GM18858 (cell line): ENCODE measurements around the gene PCAT6.
"Not testable (repeated sequence)": the region's sequence is repeated elsewhere in the genome, so short reads cannot be mapped to it uniquely, and the experiment has no call there.

Experiments used
- ATAC-seq: cut with Tn5 transposase; IDR thresholded peaks from one replicate; pipeline ENCODE4 v1.9.1; 2021; ENCODE audit not compliant: unreplicated experiment

Gene PCAT6

DNA sequence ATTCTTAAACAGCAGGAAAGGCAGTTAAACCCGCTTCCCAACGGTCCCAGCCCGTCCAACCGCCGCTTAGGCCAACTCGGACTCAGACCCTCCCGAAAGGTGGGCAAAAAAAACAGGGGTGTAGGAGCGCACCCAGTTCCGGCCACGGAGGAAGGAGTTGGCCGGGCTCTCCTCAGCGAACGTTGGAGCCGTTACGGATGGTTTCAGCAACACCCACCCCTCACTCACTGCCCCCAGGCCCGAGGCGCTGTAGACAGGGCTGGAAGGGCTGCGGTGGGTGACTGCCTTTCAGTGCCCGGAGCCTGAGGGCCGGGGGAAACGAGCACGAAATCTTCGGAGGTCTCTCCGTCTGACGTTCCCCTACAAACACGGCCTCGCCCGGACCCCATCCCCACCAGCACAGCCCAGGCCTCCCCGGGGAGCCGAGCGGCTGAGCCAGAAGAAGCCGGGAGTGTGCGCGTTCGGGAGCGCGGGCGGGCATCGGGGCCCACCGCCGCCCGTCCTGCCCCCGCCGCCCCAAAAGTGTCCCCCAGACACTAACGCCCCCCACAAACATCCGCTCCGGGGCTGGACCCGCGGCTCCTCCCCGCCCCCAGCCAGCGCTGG is 3.8 kb upstream of the PCAT6 start:
- ATAC-seq, result no peak

DNA sequence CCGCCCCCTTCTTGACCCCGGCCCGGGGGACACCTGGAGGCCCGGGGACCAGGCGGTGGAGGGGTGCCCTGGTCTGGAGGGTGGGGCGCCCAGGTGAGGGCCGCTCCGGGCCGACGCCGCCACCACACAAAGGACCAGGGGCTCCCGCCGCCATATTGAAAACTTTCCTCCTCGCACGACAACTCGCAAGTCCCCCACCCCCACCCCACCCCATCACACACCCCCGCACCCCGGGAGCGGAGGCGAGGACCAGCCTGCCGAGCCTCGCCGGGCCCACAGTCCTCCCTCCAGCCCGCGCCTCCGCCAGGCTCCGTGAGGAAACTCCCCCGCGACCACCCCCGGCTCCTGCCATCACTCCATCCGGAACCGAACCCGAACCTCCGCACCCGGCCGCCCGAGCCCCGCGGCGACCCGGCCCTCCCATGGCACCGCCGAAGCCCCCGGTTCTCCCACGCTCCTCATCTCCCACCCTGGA is 3.3 kb upstream of the PCAT6 start:
- no peak for ATAC-seq

DNA sequence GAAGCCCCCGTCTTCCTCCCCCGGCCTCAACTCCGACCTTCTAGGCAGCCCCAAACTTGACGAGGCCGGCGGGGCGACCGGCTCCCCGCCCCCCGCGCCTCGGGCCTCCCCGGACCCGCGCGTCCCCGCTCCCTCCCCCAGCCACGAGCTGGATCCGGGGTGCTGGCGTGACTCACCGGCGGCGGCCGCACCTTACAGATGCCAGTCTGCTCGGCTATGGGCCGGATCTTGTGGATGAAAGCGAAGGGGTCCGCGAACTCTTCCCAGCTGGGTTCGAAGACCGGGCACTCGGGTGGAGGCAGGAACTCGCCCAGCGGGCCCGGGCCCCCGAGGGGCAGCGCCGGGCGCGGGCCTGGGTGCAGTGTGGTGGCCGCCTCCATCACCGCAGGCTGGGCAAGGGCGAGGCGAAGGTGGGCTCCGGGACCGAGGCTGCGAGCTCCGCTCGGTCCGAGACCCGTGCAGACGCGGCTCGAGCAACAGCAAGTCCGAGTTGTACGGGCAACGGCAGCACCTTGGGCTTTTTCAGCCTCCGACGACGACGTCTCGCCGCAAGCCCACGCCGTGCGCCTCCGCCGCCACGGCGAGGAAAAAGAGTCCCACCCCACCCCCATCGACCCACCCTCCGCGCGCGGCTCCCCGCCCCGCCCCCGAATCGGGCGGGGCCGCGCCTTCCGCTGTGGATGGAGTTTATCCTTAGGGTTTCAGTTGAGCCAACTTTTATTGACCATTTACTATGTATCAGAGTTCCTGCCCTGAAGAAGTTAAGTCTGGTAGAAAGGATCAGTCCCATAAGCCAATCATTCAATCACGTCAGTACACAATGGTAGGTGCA is 2.6 kb upstream of the PCAT6 start, which contains the start of gene KDM5B:
Gene KDM5B, minus strand, starts transcription at position 496 of the 832 bp plus-strand sequence. Its CDS starts 116 bp downstream, at position 380.
- ATAC-seq, result no peak

DNA sequence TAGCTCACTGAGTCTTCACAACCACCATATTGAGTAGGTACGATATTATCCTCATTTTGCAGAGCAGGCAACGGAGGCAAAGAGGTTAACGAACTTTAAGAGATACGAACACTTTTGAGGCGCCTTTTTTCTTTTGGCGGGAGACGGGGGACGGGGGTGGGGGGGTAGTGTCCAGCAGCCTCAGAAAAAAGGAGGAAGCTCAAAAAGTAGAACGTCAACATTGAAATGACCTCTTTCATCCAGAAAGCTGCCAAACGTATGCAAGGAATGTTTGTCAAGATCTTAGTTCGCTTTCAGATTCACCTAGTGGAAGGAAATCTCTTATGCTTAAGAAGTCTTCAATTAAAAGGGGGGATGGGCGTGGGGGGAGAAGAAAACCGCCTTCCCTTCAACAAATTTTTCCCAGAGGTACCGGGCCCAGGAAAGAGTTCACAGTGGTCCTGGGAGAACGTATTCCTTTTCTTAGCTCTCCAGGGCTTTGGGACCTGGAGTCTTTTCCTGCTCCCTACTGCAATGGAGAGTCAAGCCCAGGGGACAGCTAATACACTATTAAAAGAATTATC is 1.1 kb upstream of the PCAT6 start:
- ATAC-seq, result no peak

DNA sequence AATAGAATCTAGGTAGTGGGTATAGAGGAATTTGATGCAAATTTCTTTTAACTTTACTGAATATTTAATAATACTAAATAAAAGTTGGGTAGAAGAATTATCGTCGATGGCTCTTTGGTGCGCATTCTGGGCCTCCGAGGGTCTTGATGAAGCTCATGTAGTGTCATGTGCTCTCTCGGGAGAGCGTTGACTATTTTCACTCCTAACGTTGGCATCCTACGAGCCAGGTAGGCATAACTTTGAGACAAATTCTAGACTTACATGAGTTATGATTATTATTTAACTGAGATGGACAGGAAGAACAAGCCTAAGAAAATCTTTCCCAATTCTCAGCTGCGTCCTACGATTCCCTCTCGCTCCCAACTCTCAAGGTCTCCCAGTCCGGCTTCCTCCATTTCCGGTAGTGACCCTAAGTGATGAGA is 550 bp upstream of the PCAT6 start:
- no peak for ATAC-seq

DNA sequence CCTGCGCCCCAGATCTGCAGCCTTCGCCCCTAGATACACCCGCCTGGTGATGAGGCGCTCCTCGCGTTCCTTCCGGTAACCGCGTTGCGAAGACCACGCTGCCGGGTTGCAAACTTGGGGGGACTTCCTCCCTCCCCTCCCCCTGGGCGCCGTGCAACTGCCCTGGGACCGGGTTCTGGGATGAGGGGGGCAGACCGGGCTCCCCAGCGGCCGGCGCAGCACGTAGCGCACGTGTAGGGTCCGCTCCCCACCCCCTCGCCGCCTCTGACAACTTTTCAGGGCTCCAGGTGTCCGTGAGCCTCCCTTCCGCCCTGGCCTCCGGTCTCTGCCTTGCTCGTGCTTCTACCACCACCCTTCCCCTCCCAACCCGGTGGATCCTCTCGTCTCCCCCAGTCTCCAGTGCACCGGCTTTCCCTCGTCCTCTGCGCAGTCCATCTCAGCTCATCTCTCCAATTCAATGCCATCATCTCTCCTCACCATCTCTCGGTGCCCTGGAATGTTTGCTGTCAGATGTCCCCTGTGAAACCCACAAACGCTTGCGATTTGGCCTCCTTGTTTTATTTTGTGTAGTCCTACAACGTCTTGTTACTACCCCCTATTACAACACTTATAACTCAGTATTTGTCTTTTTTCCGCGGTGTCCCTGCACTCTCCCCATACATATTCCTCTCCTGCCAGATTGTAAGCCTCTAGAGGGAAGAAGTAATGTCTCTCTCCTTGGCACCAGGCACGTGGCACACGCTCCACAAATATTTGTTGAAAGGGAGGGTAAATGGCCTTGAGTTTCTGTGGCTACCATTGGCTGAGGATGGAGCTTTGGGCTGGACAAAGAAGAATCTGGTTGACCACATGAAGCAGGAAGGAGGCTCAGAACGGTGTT is 782 bp downstream of the PCAT6 start:
- ATAC-seq, result no peak

DNA sequence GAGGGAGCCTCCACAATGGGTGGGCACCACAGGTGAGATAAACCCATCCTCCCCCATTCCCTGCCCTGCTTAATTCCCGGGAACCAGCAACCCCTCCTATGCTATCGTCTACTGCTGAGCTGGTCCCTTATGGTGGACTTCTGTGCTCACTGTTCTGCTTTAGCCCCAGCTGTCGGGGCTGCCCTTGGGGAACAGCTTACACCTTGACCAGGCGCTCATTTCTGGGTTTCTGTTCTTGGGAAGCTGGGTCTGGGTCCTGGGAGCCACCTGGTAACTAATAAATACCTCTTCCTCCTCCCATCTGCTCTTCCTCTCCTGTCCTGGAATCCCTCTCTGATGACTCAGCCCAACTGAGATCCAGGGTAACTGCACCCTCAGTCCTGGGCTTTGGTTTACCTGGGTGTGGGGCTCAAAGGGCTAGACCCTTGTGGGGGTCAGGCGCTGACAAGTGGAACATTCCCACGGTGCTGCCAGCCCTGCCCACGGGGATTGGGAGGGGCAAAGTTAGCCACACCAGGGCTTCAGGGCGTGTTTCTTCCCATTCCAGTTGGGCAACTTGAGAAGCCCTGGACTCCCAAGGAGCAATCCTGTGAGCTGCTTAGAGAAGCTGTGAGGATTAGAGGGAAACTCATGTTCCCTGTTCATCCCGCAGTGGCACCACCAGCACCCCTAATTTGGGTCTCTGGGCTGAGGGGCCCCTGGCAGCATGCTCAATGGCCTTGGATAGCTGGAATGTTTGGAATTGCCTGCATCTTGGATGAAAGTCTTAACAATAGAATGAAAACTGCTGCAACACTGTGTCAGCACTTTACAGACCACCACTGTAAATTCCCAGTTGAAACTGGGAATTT is 1.6 kb downstream of the PCAT6 start:
- ATAC-seq, result no peak

DNA sequence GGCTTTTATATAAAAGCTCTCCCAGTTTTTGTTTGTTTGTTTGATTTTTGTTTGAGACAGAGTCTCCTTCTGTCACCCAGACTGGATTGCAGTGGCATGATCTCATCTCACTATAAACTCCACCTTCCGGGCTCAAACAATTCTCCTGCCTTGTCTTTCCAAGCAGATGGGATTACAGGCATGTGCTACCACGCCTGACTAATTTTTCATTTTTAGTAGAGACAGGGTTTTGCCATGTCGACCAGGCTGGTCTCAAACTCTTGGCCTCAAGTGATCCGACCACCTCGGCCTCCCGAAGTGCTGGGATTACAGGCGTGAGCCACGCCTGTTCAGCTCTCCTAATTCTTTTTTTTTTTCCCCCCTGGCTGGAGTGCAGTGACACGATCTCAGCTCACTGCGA is 4.4 kb downstream of the PCAT6 start:
- ATAC-seq, result no peak

DNA sequence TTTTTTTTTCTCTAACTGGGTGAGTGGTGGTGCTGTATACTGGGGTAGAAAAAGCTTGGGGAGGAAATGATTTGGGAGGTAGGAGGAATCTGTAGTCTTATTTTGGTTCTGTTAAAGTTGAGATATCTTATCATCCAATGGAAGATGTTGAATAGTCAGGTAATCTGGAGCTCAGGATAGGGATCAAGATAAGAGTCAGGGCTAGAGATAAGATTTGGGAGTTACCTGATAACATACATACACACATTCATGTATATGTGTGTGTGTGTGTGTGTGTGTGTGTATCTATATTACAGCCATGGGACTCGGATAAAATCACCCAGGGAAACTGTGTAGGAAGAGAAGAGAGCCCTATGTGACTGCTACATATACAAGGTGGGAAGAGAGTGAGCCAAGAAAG is 8.1 kb downstream of the PCAT6 start:
- no peak for ATAC-seq

DNA sequence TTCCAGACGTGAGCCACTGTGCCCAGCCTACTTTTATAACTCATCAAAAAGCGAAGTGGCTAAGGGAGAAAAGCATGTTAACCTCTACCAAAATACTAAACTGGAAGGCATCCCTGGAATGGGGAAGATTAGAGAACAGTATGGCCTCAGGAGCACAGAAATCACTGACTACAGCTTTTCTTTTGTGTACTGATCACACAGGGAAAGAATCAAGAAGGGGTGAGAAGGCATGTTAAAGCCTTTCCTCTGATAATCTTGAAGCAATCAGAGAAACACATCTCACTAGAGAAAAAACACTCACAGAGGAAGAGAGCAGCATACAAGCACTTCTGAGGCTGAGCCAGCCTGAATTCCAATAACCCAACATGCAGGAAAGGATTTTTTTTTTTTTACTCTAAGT is 10.7 kb downstream of the PCAT6 start:
- ATAC-seq, result no peak

DNA sequence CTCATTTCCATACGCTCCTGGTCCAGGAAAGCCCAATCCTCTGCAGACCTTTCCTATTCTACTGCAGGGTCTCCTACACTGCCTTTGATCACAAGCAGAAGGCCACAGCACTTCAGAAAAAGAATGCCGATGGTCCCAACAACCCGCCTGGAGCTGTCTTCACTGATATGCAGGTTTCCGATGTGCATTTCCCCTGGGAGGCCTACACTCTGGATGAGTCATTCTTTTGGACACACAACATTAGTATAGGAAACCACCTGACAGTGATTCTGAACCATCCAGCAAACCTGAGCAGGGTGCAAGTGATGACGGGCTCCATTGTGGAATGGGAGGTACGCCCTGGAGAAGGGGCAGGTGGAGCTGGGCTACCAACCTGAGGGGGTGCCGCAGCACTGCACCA is 15.0 kb downstream of the PCAT6 start:
- ATAC-seq, result no peak

DNA sequence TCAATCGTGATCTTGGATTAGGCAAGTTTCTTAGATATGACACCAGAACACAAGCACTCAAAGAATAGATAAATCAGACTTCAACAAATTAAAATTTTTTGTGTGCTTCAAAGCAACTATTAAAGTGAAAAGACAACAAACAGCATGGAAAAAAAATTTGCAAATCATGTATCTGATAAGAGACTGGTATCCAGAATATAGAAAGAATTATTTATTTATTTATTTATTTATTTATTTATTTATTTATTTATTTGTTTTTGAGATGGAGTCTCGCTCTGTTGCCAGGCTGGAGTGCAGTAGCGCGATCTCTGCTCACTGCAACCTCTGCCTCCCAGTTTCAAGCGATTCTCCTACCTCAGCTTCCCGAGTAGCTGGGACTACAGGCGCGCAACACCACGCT is 18.5 kb downstream of the PCAT6 start:
- not testable (repeated sequence) for ATAC-seq

DNA sequence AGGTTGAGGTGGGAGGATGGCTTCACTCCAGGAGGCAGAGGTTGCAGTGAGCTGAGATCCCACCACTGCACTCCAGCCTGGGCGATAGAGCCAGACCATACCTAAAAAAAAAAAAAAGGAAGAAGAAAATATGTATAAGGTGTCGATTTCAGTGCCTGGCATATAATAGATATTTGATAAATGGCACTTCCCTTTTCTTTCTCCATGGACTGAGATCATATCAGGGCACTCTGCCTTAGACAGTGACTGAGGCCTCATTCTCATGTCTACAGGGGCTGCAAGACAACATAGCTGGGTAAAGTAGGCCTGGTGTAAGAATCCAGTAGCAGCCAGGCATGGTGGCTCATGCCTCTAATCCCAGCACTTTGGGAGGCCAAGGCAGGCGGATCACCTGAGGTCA is 21.2 kb downstream of the PCAT6 start:
- ATAC-seq, result no peak

DNA sequence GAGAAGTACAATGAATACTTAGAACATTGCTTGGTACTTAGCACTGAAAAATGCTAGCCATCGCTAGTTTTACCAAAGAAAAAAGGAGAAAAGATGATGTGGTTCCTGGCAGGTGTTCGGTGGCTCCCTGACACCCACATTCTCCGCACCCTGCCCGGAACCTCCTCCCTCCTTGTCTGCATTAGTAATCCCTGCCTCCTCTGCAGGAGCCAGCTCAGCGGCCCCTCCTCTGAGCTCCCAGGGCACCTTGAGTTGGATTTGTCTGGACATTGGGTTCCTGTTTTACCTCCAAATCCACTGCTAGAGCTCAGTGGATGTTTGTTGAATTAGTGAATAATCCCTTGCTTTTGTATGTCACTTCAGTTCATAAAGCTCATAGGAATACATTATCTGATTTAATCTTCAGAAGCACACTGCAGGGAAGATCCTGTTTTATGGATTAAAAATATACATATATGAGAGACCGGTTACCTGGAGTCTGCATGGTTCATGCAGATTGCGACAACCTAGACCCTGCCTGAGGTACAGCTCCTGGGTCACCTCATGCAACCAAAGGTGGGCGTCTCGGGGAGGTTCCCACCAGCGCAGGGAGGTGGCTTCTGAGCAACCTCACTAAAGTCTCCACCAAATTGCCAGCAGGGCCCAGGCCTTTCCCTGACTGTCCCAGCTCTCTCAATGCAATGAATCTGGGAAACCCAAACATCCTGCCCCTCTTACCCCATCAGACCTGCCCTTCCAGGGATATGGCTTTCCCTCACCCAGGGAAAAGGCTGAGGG is 24.2 kb downstream of the PCAT6 start:
- ATAC-seq, result no peak

DNA sequence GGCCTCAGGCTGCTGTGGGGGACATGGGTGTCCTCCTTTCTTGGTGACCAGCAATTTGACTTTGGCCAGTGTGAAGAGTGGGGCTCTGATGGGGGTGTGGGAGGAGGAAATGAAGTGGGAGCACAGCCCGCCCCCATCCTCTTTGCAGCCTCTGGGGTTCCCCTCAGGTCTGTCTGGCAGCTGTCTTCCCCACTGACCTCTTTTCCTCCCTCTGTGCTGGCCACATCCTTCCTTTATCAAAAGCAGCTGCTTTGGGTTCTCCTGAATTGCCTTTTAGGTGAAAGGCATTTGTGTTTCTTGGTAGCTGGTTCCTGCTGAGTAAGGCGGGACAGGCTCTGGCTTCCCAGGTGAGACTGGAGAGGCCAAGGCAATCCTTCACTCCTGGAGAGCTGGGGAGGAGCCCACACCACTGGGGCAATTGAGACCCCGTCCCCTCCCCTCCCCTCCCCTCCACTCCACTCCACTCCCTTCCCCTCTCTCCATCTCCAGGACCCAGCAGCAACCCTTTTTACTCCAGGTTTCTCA is 24.9 kb downstream of the PCAT6 start:
- ATAC-seq, result no peak

DNA sequence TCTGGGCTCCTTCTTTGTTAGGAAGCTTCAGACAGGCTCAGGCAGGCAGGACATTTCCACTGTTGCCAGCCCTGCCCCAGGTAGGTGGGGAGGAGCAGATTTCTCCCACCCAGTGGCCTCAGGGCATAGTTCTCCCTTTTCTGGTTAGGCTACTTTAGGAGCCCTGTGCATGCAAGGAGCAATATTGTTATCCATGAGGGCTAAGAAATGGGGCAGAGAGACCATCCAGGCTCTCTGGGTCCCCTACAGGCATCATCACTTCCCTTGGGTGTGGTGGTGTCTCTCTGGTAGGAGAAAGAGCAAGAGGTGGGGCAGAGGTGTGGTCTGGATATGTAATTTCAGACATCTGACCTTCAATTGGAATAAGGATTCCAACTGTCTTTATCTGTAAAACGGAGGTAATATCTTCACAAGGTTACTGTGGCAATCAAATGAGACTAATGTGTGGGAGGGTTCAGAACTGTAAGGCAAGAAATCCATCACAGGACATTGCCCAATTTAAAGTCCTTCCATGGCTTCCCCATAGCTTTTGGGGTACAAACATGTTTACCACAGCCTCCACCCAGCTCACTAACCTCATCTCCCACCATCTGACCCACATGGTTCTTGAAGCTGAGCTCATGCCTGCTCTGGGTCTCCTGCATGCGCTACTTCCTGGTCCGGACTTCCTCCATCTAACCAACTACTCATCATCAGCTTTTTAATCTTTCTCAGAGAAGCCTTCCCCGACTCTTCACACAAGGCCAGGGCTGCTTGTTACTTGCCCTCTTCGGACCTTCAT is 26.1 kb downstream of the PCAT6 start:
- no peak for ATAC-seq

DNA sequence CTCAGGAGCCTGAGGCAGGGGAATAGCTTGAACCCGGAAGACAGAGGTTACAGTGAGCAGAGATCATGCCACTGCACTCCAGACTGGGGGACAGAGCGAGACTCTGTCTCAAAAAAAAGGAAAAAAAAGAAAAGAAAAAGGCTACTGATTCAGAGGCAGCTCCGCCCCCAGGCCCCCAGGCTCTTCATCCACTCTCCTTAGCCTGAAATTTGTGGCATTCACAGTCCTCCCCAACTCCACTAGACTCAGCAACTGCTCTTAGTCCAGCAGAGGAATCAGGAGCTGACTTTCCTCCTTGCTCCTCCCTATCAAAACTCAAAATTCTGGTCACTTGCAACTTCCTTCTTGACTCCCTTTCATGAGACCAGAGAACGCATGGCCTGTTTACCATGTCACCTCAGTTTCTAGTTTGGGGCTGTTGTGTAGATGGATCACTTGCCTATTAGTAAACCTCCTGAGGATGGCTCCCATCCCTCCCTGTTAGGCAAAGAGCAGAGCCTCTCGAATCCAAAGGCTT is 27.1 kb downstream of the PCAT6 start:
- ATAC-seq, result no peak

DNA sequence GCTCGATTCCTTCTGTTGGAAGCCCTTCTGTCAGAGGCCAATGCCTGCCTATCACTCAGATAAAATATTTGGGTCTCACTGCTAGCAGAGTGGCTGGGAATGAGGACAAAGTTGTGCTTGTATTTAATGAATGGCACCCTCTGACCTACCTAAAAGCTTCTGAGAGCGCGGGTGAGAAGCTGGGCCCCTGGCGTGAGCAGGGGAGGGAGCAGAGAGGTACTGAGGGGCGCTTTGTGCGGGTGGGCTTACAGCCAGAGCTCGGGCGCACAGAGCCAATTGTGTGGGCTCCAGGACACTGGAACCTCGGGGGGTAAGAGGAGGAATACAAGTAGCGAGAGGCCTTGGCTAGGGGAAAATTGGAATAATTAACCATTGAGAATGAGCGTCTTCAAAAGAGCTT is 32.3 kb downstream of the PCAT6 start:
- ATAC-seq, result no peak
